ENCODE data around the gene POLA1.

DNA sequence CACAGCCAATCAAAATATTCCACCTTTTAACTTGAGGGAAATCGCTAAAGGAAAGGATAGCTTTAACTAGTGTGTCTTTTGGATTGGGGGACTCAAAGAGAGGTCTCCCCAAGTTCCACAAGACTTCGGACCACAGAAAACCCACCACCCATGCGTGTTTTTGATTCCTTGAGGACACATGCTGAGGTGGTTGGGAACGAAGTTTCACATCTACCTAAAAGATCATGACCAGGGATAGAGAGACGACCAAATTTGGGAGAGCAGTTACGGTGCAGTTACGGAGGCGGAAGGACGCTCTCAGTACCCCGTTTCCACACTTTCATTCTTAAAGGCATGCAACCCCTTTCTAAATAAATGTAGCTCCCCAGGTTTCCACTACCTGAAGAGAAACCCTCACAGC lies 47.7 kb upstream of the POLA1 start:
- TF ChIP-seq, protein P1, sequence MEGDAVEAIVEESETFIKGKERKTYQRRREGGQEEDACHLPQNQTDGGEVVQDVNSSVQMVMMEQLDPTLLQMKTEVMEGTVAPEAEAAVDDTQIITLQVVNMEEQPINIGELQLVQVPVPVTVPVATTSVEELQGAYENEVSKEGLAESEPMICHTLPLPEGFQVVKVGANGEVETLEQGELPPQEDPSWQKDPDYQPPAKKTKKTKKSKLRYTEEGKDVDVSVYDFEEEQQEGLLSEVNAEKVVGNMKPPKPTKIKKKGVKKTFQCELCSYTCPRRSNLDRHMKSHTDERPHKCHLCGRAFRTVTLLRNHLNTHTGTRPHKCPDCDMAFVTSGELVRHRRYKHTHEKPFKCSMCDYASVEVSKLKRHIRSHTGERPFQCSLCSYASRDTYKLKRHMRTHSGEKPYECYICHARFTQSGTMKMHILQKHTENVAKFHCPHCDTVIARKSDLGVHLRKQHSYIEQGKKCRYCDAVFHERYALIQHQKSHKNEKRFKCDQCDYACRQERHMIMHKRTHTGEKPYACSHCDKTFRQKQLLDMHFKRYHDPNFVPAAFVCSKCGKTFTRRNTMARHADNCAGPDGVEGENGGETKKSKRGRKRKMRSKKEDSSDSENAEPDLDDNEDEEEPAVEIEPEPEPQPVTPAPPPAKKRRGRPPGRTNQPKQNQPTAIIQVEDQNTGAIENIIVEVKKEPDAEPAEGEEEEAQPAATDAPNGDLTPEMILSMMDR (IDR thresholded peaks at IDR 0.05; ENCODE audit: low read length): no peak
- TF ChIP-seq EZH2 (optimal IDR thresholded peaks at IDR 0.05; ENCODE audit: low read depth, low read length) (no peak), EZH2phosphoT487 (IDR thresholded peaks at IDR 0.05; ENCODE audit: low read length) (no peak)

All from MM.1S (cell line).